B cell (primary cell): ENCODE data around the gene USP33. TPM values are rescaled to one million over a fixed set of nuclear protein-coding genes. Genes with fewer than 3 reads are reported as not detected.

Source experiments
- ATAC-seq: fragments of 200-7000 bp; cut with Tn5 transposase; one replicate; pipeline ENCODE4 v1.10.0; 2021; ENCODE audit warnings: low read depth, mild to moderate bottlenecking, moderate number of reproducible peaks, moderate library complexity
- CTCF ChIA-PET: fragments of 350-600 bp; sonication (Branson Sonifier 250); formaldehyde crosslinking; loops from one replicate; lab custom pipeline; 2021; ENCODE audit warnings: antibody characterized with exemption, inconsistent platforms; lab: Charles Lee
- POLR2A ChIA-PET: fragments of 350-600 bp; sonication (Branson Sonifier 250); formaldehyde crosslinking; loops from one replicate; lab custom pipeline; 2021; ENCODE audit warnings: antibody characterized with exemption; lab: Charles Lee
- DNase-seq: peaks from one replicate; pipeline ENCODE4 v3.0.0; 2013
- H2AFZ ChIP-seq: 2 replicates; pipeline ENCODE4 v1.6.1; 2012; ENCODE audit warnings: mild to moderate bottlenecking, low read depth, low read length; ENCODE audit not compliant: insufficient read depth, poor library complexity, severe bottlenecking
- H3K27ac ChIP-seq, 2 donors: 1 replicate in 1 of 2; 2 replicates in 1 of 2; pipeline ENCODE4 v1.5.1; 2012 to 2013; ENCODE audit warnings: low read length in 2 of 2, mild to moderate bottlenecking in 2 of 2, moderate library complexity in 1 of 2
- H3K27me3 ChIP-seq, 4 experiments: fragments of 200-600 bp in 1 of 4; sonication (generic) in 1 of 4; replicated peaks in 1 of 4; 1 replicate in 2 of 4; 2 replicates in 2 of 4; pipeline versions ENCODE4 v1.6.1 to v1.7.0; 2013 to 2016; ENCODE audit warnings: low read length in 3 of 4, mild to moderate bottlenecking in 2 of 4, mixed read lengths in 1 of 4, moderate library complexity in 1 of 4; ENCODE audit not compliant: insufficient read depth in 4 of 4, control insufficient read depth in 3 of 4; ENCODE audit errors: control extremely low read depth in 1 of 4
- H3K36me3 ChIP-seq, 2 experiments: replicated peaks in 1 of 2; 1 replicate in 1 of 2; 2 replicates in 1 of 2; pipeline versions ENCODE4 v1.6.1 to v1.7.1; 2013; ENCODE audit warnings: low read length in 1 of 2; ENCODE audit not compliant: insufficient read depth in 2 of 2, control insufficient read depth in 1 of 2; ENCODE audit errors: control extremely low read depth in 1 of 2, extremely low read depth in 1 of 2
- H3K4me1 ChIP-seq, 2 donors: fragments of 200-600 bp in 1 of 2; sonication (generic) in 1 of 2; 1 replicate in 1 of 2; 2 replicates in 1 of 2; pipeline versions ENCODE4 v1.5.1 to v1.6.1; 2013 to 2017; ENCODE audit warnings: low read length in 2 of 2; ENCODE audit not compliant: control insufficient read depth in 2 of 2, insufficient read depth in 2 of 2
- H3K4me2 ChIP-seq: replicated peaks from 2 replicates; pipeline ENCODE3; 2012; ENCODE audit warnings: mild to moderate bottlenecking, low read depth, low read length; ENCODE audit not compliant: poor library complexity, severe bottlenecking
- H3K4me3 ChIP-seq, 5 experiments: fragments of 200-600 bp in 1 of 5; sonication (generic) in 1 of 5; 1 replicate in 3 of 5; 2 replicates in 2 of 5; pipeline versions ENCODE4 v1.5.1 to v1.7.0; 2011 to 2016; ENCODE audit warnings: low read length in 4 of 5, mild to moderate bottlenecking in 4 of 5, low read depth in 2 of 5, control low read depth in 1 of 5, moderate library complexity in 1 of 5; ENCODE audit not compliant: insufficient read depth in 1 of 5; ENCODE audit errors: control extremely low read depth in 1 of 5, extremely low read depth in 1 of 5
- H3K79me2 ChIP-seq: fragments of 200-600 bp; sonication (generic); one replicate; pipeline ENCODE4 v1.6.0; 2016; ENCODE audit warnings: low read length; ENCODE audit not compliant: control insufficient read depth, insufficient read depth
- H3K9ac ChIP-seq: fragments of 200-600 bp; sonication (generic); 2 replicates; pipeline ENCODE4 v1.6.1; 2017; ENCODE audit warnings: mild to moderate bottlenecking, low read length, moderate library complexity
- H3K9me3 ChIP-seq, 3 donors: one replicate each; pipeline versions ENCODE4 v1.6.1 to v1.7.1; 2013; ENCODE audit warnings: low read length in 2 of 3; ENCODE audit not compliant: control insufficient read depth in 2 of 3, insufficient read depth in 1 of 3; ENCODE audit errors: control extremely low read depth in 1 of 3
- H4K20me1 ChIP-seq: 2 replicates; pipeline ENCODE4 v1.6.0; 2012; ENCODE audit warnings: mild to moderate bottlenecking, low read length; ENCODE audit not compliant: insufficient read depth, control insufficient read depth, poor library complexity, severe bottlenecking
- H3K27ac Mint-ChIP-seq: one replicate; pipeline ENCODE4 v1.8.0; 2021; ENCODE audit warnings: mixed read lengths
- H3K27me3 Mint-ChIP-seq: one replicate; pipeline ENCODE4 v1.8.0; 2021; ENCODE audit warnings: mixed read lengths
- H3K4me1 Mint-ChIP-seq: one replicate; pipeline ENCODE4 v1.8.0; 2021; ENCODE audit warnings: mixed read lengths
- H3K4me3 Mint-ChIP-seq: one replicate; pipeline ENCODE4 v1.8.0; 2021; ENCODE audit warnings: mixed read lengths
- H3K9me3 Mint-ChIP-seq: one replicate; pipeline ENCODE4 v1.8.0; 2022; ENCODE audit warnings: mixed read lengths; ENCODE audit not compliant: insufficient read depth
- CTCF ChIP-seq: fragments of 200-600 bp; IDR thresholded peaks from one replicate; pipeline ENCODE4 v1.8.0; 2022; ENCODE audit warnings: antibody characterized with exemption, mild to moderate bottlenecking
- EZH2 ChIP-seq: IDR thresholded peaks from 2 replicates; pipeline ENCODE4 v1.6.1; 2012; ENCODE audit warnings: borderline replicate concordance, low read depth, mild to moderate bottlenecking, moderate library complexity, low read length; ENCODE audit not compliant: insufficient read depth, poor library complexity, severe bottlenecking
- WGBS: methylation state at CpG from one replicate; pipeline ENCODE4 v1.1.5; 2013; ENCODE audit warnings: missing lambda C conversion rate; ENCODE audit not compliant: insufficient coverage; 5-methylcytosine and 5-hydroxymethylcytosine counted together
- intact Hi-C: fragments of 100-400 bp; cut with micrococcal nuclease; formaldehyde crosslinking; loops from one replicate; pipeline ENCODE4 v1.10.0; 2022
- polyA plus RNA-seq: library from polyadenylated mRNA; depleted of rRNA; stranded (reverse); fragments of >200 nt; gene quantifications from 2 replicates; pipeline ENCODE4 v1.2.3, GENCODE V29; 2012
- total RNA-seq, 2 donors: library from RNA; stranded (reverse); fragments of 120-200 nt in 1 of 2; gene quantifications; 1 replicate in 1 of 2; 2 replicates in 1 of 2; pipeline versions ENCODE4 v1.2.3 to v1.2.4, GENCODE V29; 2013 to 2022

Gene USP33
- total and polyA plus RNA-seq, 2 donors (not counting 1 experiment from before 2014, with no cell fraction given), result 24.8 to 83.4 TPM

- Mint-ChIP-seq H3K4me1 (peaks cover 16% of the 10 kb centered on the region), H3K27ac (no peak overlapping the region), H3K9me3 (no peaks in the 10 kb centered on the region), H3K27me3 (no peaks in the 10 kb centered on the region), H3K4me3 (peak overlapping the region; percentile 65)
- peak; percentile 41 for DNase-seq
- Histone ChIP-seq H3K79me2 (no peaks in the 10 kb centered on the region), H2AFZ (peak overlapping the region; percentile 20), H3K4me2 (peak overlapping the region; percentile 55), H3K9me3 (peaks cover 0 to 3% (median 2%) of the 10 kb centered on the region in 3 donors), H3K27ac (no peak overlapping the region), H3K36me3 (no peaks in the 10 kb centered on the region), H4K20me1 (no peaks in the 10 kb centered on the region), H3K9ac (peak overlapping the region; percentile 37), H3K27me3 (no peaks in the 10 kb centered on the region), H3K4me3 (peak overlapping the region in 3 of 5 experiments; percentile 37 to 50 (median 43)), H3K4me1 (peaks cover 7 to 8% of the 10 kb centered on the region in 2 donors)
- intact Hi-C loops, result no loop called here
- WGBS, result 70% methylated on average over 15 of the region's 21 CpGs
- TF ChIP-seq EZH2, result no peak
- no peak for TF ChIP-seq CTCF
- ChIA-PET CTCF (no interaction called here), POLR2A (interaction anchor here (0.6 kb wide), 1 partner anchor 168 kb away, joined by 5 read pairs; no protein-coding TSS in a partner anchor)
- no peak for ATAC-seq
Measured at GRCh38 chr1:77687519-77687906, 72.1 kb downstream of the USP33 start.

- POLR2A ChIA-PET, result interaction anchor here (0.6 kb wide), 1 partner anchor 168 kb away, joined by 5 read pairs; no protein-coding TSS in a partner anchor
- peak overlapping the region; percentile 20 for H2AFZ ChIP-seq
Measured at GRCh38 chr1:77686796-77687518, 72.7 kb downstream of the USP33 start.

More at GRCh38 chr1:77686796-77687518, 72.7 kb downstream of the USP33 start:
- Mint-ChIP-seq H3K27ac (no peak overlapping the region), H3K4me1 (peaks cover 19% of the 10 kb centered on the region), H3K27me3 (no peaks in the 10 kb centered on the region), H3K9me3 (no peaks in the 10 kb centered on the region), H3K4me3 (no peak overlapping the region)
- H4K20me1 ChIP-seq, result no peaks in the 10 kb centered on the region
- no peaks in the 10 kb centered on the region for H3K36me3 ChIP-seq
- no peak overlapping the region for H3K4me3 ChIP-seq
- no peak overlapping the region for H3K27ac ChIP-seq
- H3K9me3 ChIP-seq, result peaks cover 0 to 1% (median 0%) of the 10 kb centered on the region in 3 donors
- 96% methylated on average over 20 of the region's 33 CpGs for WGBS
- H3K27me3 ChIP-seq, result no peaks in the 10 kb centered on the region
- no peak overlapping the region for H3K9ac ChIP-seq
- H3K79me2 ChIP-seq, result peaks cover under 1% of the 10 kb centered on the region
- peaks cover 8 to 10% of the 10 kb centered on the region in 2 donors for H3K4me1 ChIP-seq
- H3K4me2 ChIP-seq, result peak overlapping the region; percentile 55
- no peak for TF ChIP-seq EZH2
- no peak for TF ChIP-seq CTCF
- ATAC-seq (no peak), DNase-seq (peak; percentile 4)
- CTCF ChIA-PET, result no interaction called here
- intact Hi-C loops, result no loop called here
